ENCODE measurements around the gene CCT3.

Gene CCT3

DNA sequence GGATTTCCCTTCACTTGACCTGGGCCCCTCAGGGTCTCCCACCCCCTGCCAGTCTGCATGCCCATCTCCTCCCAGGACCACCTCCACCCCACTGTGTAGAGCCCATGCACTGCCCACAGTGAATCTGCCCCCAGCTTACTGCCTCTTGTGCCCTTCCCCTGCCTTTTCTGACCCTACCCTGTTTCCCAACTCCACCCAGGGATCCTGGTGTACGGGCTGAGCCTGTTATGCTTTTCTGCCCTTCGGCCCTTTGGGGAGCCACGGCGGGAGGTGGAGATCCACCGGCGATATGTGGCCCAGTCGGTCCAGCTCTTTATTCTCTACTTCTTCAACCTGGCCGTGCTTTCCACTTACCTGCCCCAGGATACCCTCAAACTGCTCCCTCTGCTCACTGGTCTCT is 52.0 kb downstream of the CCT3 start:
- no peak for TF ChIP-seq CTCF (conservative IDR thresholded peaks at IDR 0.05; ENCODE audit: low read depth, low read length)
- H3K4me3 ChIP-seq (ENCODE audit: low read length): no peak overlapping the region
- no peak for DNase-seq (ENCODE audit: low read depth)

DNA sequence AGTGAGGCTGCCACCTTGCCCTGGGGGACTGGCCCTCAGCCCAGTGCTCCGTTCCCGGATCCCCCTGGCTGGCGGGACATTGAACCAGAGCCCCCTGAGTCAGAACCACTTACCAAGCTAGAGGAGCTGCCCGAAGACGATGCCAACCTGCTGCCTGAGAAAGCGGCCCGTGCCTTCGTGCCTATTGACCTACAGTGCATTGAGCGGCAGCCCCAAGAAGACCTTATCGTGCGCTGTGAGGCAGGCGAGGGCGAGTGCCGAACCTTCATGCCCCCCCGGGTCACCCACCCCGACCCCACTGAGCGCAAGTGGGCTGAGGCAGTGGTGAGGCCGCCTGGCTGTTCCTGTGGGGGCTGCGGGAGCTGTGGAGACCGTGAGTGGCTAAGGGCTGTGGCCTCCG is 52.7 kb downstream of the CCT3 start:
- TF ChIP-seq CTCF (conservative IDR thresholded peaks at IDR 0.05; ENCODE audit: low read depth, low read length): no peak

GRCh38 chr1:156284757-156285156 is 53.3 kb downstream of the CCT3 start:
- TF ChIP-seq CTCF (conservative IDR thresholded peaks at IDR 0.05; ENCODE audit: low read depth, low read length): no peak
- DNase-seq (ENCODE audit: low read depth): no peak
- no peak overlapping the region for H3K4me3 ChIP-seq (ENCODE audit: low read length)

More for the DNA sequence above, 52.7 kb downstream of the CCT3 start:
- DNase-seq (ENCODE audit: low read depth): no peak
- no peak overlapping the region for H3K4me3 ChIP-seq (ENCODE audit: low read length)

- DNase-seq (ENCODE audit: low read depth): no peak
- peak within 1 kb of the TSS; percentile 81 for H3K4me3 ChIP-seq (ENCODE audit: low read length)
- TF ChIP-seq CTCF (conservative IDR thresholded peaks at IDR 0.05; ENCODE audit: low read depth, low read length): no peak
Observed at GRCh38 chr1:156284112-156284511, 54.0 kb downstream of the CCT3 start, which contains the start of gene TMEM79. Gene TMEM79, plus strand, starts transcription at chr1:156284325. Its CDS starts 902 bp downstream, at chr1:156285227.

DNA sequence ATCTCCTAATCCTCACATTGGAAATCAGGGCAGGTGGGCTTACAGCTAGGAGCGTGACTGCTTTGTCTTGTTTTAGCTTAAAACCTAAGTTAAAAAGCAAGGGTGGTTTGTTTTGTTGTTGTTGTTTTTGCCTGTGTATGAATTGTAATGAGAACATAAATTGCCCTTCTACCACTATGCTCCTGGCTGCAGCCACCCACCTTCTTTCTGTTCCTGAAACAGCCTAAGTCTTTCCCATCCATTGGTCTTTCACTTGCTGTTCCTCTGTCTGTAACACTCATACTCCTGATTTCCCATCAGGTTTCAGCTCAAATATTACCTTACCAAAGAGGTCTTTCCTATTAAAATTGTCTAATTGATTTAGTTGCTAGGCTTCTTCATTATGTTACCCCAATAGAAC is 54.6 kb downstream of the CCT3 start:
- TF ChIP-seq CTCF (conservative IDR thresholded peaks at IDR 0.05; ENCODE audit: low read depth, low read length): no peak
- no peak for DNase-seq (ENCODE audit: low read depth)
- H3K4me3 ChIP-seq (ENCODE audit: low read length): peak overlapping the region; percentile 81

- no peak for TF ChIP-seq CTCF (conservative IDR thresholded peaks at IDR 0.05; ENCODE audit: low read depth, low read length)
- peak within 1 kb of the TSS; percentile 81 for H3K4me3 ChIP-seq (ENCODE audit: low read length)
- peak; percentile 97 for DNase-seq (ENCODE audit: low read depth)
Observed at GRCh38 chr1:156282479-156283222, 55.4 kb downstream of the CCT3 start, which contains the start of gene SMG5. Gene SMG5, minus strand, starts transcription at chr1:156282825. Its CDS starts 145 bp downstream, at chr1:156282680.

Data from retinal pigment epithelial cell (primary cell).